Endothelial cell of umbilical vein (primary cell): ENCODE data around the gene RTN4. TPM values are rescaled to one million over a fixed set of nuclear protein-coding genes. Genes with fewer than 3 reads are reported as not detected.

Experiments
- BruUV-seq: library from RNA; stranded (reverse); fragments of 400-500 nt; replicated peaks from 2 replicates; lab custom pipeline; 2021; lab: Mats Ljungman, UMichigan
- CTCF ChIA-PET: fragments of 300-600, 350-600 bp; sonication (Branson Sonifier 250); formaldehyde crosslinking; loops from one replicate; lab custom pipeline; 2021; ENCODE audit warnings: antibody characterized with exemption, inconsistent platforms; lab: Charles Lee
- POLR2A ChIA-PET: fragments of 300-600, 350-600 bp; sonication (Branson Sonifier 250); formaldehyde crosslinking; loops from one replicate; lab custom pipeline; 2021; ENCODE audit warnings: antibody characterized with exemption, inconsistent platforms; lab: Charles Lee
- DNase-seq: peaks from one replicate; pipeline ENCODE4 v3.0.0-alpha.2; 2011; ENCODE audit warnings: low read depth, low spot score
- FAIRE-seq: peaks from 2 replicates; lab custom pipeline; 2011; peaks lifted over from hg19 to GRCh38; lab: Jason Lieb, UNC
- H2AFZ ChIP-seq: 2 replicates; pipeline ENCODE4 v1.6.0; 2012; ENCODE audit warnings: low read depth, low read length, control low read depth, inconsistent platforms
- H3K27ac ChIP-seq: 2 replicates; pipeline ENCODE4 v1.5.1; 2011; ENCODE audit warnings: low read depth, mild to moderate bottlenecking, control low read depth, low read length, moderate library complexity; ENCODE audit not compliant: insufficient read depth
- H3K27me3 ChIP-seq, 2 experiments: 2 replicates each; pipeline versions ENCODE4 v1.6.0 to v1.6.1; 2011; ENCODE audit warnings: low read length in 2 of 2, mixed read lengths in 1 of 2; ENCODE audit not compliant: control insufficient read depth in 2 of 2, insufficient read depth in 2 of 2
- H3K36me3 ChIP-seq, 2 experiments: 2 replicates in 1 of 2; 3 replicates in 1 of 2; pipeline ENCODE4 v1.5.1; 2011; ENCODE audit warnings: low read length in 2 of 2, mild to moderate bottlenecking in 1 of 2, moderate library complexity in 1 of 2; ENCODE audit not compliant: control insufficient read depth in 2 of 2, insufficient read depth in 2 of 2; ENCODE audit errors: extremely low read depth in 1 of 2
- H3K4me1 ChIP-seq: 3 replicates; pipeline ENCODE4 v1.5.1; 2011; ENCODE audit warnings: mild to moderate bottlenecking, low read length; ENCODE audit not compliant: control insufficient read depth, insufficient read depth; ENCODE audit errors: extremely low read depth
- H3K4me2 ChIP-seq: 2 replicates; pipeline ENCODE4 v1.6.1; 2011; ENCODE audit warnings: low read length, control low read depth, mixed read lengths; ENCODE audit not compliant: insufficient read depth
- H3K4me3 ChIP-seq, 3 experiments: fragments of 200-600 bp in 1 of 3; sonication (generic), shearing (Covaris generic) in 1 of 3; replicated peaks in 1 of 3; 2 replicates each; pipeline ENCODE4 v1.5.1; 2011 to 2016; ENCODE audit warnings: control low read depth in 3 of 3, low read length in 3 of 3, mild to moderate bottlenecking in 2 of 3, inconsistent platforms in 1 of 3, low read depth in 1 of 3, moderate library complexity in 1 of 3; ENCODE audit not compliant: insufficient read depth in 1 of 3
- H3K79me2 ChIP-seq: 2 replicates; pipeline ENCODE4 v1.6.0; 2012; ENCODE audit warnings: low read length, inconsistent platforms; ENCODE audit not compliant: control insufficient read depth, insufficient read depth
- H3K9ac ChIP-seq: replicated peaks from 2 replicates; pipeline ENCODE3; 2011; ENCODE audit warnings: low read length, control low read depth; ENCODE audit not compliant: insufficient read depth; ENCODE audit errors: extremely low read depth
- H3K9me1 ChIP-seq: replicated peaks from 3 replicates; pipeline ENCODE4 v1.6.0; 2011; ENCODE audit warnings: mild to moderate bottlenecking, low read length; ENCODE audit not compliant: control insufficient read depth, insufficient read depth; ENCODE audit errors: extremely low read depth
- H3K9me3 ChIP-seq: replicated peaks from 2 replicates; pipeline ENCODE4 v1.5.1; 2012; ENCODE audit warnings: low read length, inconsistent platforms; ENCODE audit not compliant: control insufficient read depth, insufficient read depth
- H4K20me1 ChIP-seq: replicated peaks from 2 replicates; pipeline ENCODE3; 2011; ENCODE audit warnings: mild to moderate bottlenecking, low read length; ENCODE audit not compliant: control insufficient read depth, insufficient read depth; ENCODE audit errors: extremely low read depth
- CTCF ChIP-seq, 2 donors: IDR thresholded peaks; 1 replicate in 1 of 2; 2 replicates in 1 of 2; pipeline ENCODE4 v1.5.1; 2011; ENCODE audit warnings: low read length in 2 of 2, mild to moderate bottlenecking in 2 of 2, moderate library complexity in 2 of 2, control low read depth in 1 of 2, inconsistent platforms in 1 of 2, low read depth in 1 of 2; ENCODE audit not compliant: insufficient read depth in 1 of 2; ENCODE audit errors: extremely low read depth in 1 of 2
- EZH2 ChIP-seq: IDR thresholded peaks from 2 replicates; pipeline ENCODE4 v1.6.1; 2012; ENCODE audit warnings: borderline replicate concordance, low read depth, mild to moderate bottlenecking, moderate library complexity, low read length, inconsistent platforms; ENCODE audit not compliant: severe bottlenecking
- FOS ChIP-seq: IDR thresholded peaks from 2 replicates; pipeline ENCODE4 v1.6.1; 2011; ENCODE audit warnings: mild to moderate bottlenecking, low read length, moderate library complexity, borderline replicate concordance; ENCODE audit not compliant: insufficient read depth
- GATA2 ChIP-seq: IDR thresholded peaks from 2 replicates; pipeline ENCODE4 v1.7.0; 2011; ENCODE audit warnings: low read depth, mild to moderate bottlenecking, moderate library complexity, mixed read lengths, low read length; ENCODE audit not compliant: insufficient read length, insufficient read depth
- JUN ChIP-seq: IDR thresholded peaks from 2 replicates; pipeline ENCODE4 v1.6.1; 2011; ENCODE audit warnings: borderline replicate concordance, low read depth; ENCODE audit not compliant: insufficient read length, insufficient read depth
- MAX ChIP-seq: IDR thresholded peaks from 2 replicates; pipeline ENCODE4 v1.6.1; 2011; ENCODE audit not compliant: insufficient read depth, insufficient read length
- MYC ChIP-seq: IDR thresholded peaks from one replicate; pipeline ENCODE4 v1.6.1; 2011; ENCODE audit warnings: mild to moderate bottlenecking, low read depth, low read length
- POLR2A ChIP-seq: IDR thresholded peaks from 2 replicates; pipeline ENCODE4 v1.6.1; 2012; ENCODE audit warnings: low read depth, mild to moderate bottlenecking, control low read depth, low read length
- POLR2AphosphoS5 ChIP-seq: IDR thresholded peaks from 2 replicates; pipeline ENCODE4 v1.6.1; 2012; ENCODE audit warnings: low read depth, mild to moderate bottlenecking, control low read depth, low read length, moderate library complexity; ENCODE audit not compliant: insufficient read depth
- dilution Hi-C: fragments of 300-500 bp; cut with MboI; formaldehyde crosslinking; loops from one replicate; pipeline ENCODE4 v1.15.0; 2019; ENCODE audit warnings: low sequenced_read_pairs; ENCODE audit not compliant: extremely low pct_ligation_motif_present
- intact Hi-C: fragments of 100-400 bp; cut with micrococcal nuclease; formaldehyde crosslinking; loops from one replicate; pipeline ENCODE4 v1.10.0; 2022
- polyA plus RNA-seq, 4 experiments: library from polyadenylated mRNA; depleted of rRNA in 3 of 4; stranded (reverse) in 3 of 4; unstranded in 1 of 4; fragments of >200 nt; gene quantifications; 2 replicates each; pipeline versions ENCODE4 v1.2.1 to v1.2.3, GENCODE V29; 2011 to 2012; ENCODE audit warnings: missing spikeins in 1 of 4
- total RNA-seq: library from RNA; stranded (reverse); gene quantifications from 2 replicates; pipeline ENCODE4 v1.2.3, GENCODE V29; 2021

Gene RTN4
- total and polyA plus RNA-seq, 2 donors (not counting 3 experiments of a cell fraction or from before 2014, with no cell fraction given): 253 to 486 TPM

- no peak for FAIRE-seq
- dilution Hi-C loops: no loop called here
These were observed 9.5 kb upstream of the RTN4 start for GRCh38 chr2:55059793-55060192.

More at GRCh38 chr2:55059793-55060192, 9.5 kb upstream of the RTN4 start:
- H3K79me2 ChIP-seq: no peaks in the 10 kb centered on the region
- no peaks in the 10 kb centered on the region for H3K9me3 ChIP-seq
- intact Hi-C loops: no loop called here
- no peak overlapping the region for H3K4me3 ChIP-seq
- no peaks in the 10 kb centered on the region for H3K4me1 ChIP-seq
- no TSS peak for BruUV-seq
- no peak overlapping the region for H3K4me2 ChIP-seq
- H3K27ac ChIP-seq: no peak overlapping the region
- no peak for DNase-seq
- H3K9me1 ChIP-seq: no peaks in the 10 kb centered on the region
- ChIA-PET CTCF (interaction anchor here (1.3 kb wide), 1 partner anchor 160 kb away, joined by 3 read pairs; no protein-coding TSS in a partner anchor), POLR2A (no interaction called here)
- H3K9ac ChIP-seq: no peak overlapping the region
- H2AFZ ChIP-seq: no peak overlapping the region
- TF ChIP-seq MYC (no peak), JUN (no peak), POLR2A (no peak), EZH2 (no peak), MAX (no peak), FOS (no peak), CTCF (IDR thresholded peaks at IDR 0.05; ENCODE audit: extremely low read depth in 1 of 2, insufficient read depth in 1 of 2, low read depth in 1 of 2, low read length in 2 of 2) (no peak), GATA2 (no peak), POLR2AphosphoS5 (no peak)
- H4K20me1 ChIP-seq: no peaks in the 10 kb centered on the region
- H3K36me3 ChIP-seq: no peaks in the 10 kb centered on the region
- H3K27me3 ChIP-seq: no peaks in the 10 kb centered on the region
